RWPE2 (cell line): Measurements from ENCODE around the gene FOXP2.
"Not testable (repeated sequence)": the region's sequence is repeated elsewhere in the genome, so short reads cannot be mapped to it uniquely, and the experiment has no call there.

Experiments
- ATAC-seq: fragments of 200-7000 bp; cut with Tn5 transposase; 3 replicates; pipeline ENCODE4 v1.9.1; 2021; ENCODE audit warnings: low read depth
- DNase-seq: peaks from one replicate; pipeline ENCODE4 v3.0.0-alpha.2; 2020; ENCODE audit warnings: low spot score
- H3K27ac ChIP-seq: fragments of 450-650 bp; 2 replicates; pipeline ENCODE4 v1.5.1; 2017; ENCODE audit warnings: mild to moderate bottlenecking; ENCODE audit not compliant: poor library complexity, severe bottlenecking
- H3K27me3 ChIP-seq: fragments of 250-450 bp; sonication (Bioruptor Pico); 2 replicates; pipeline ENCODE4 v1.5.1; 2021; ENCODE audit warnings: mild to moderate bottlenecking, moderate library complexity; ENCODE audit not compliant: insufficient read depth, poor library complexity, severe bottlenecking
- H3K36me3 ChIP-seq: fragments of 250-450 bp; sonication (Bioruptor Pico); 2 replicates; pipeline ENCODE4 v1.5.1; 2020; ENCODE audit warnings: low read depth, mild to moderate bottlenecking, moderate library complexity
- H3K4me1 ChIP-seq: fragments of 250-450 bp; sonication (Bioruptor Pico); 2 replicates; pipeline ENCODE4 v1.5.1; 2021; ENCODE audit warnings: mild to moderate bottlenecking, moderate library complexity; ENCODE audit not compliant: insufficient read depth, poor library complexity, severe bottlenecking
- H3K4me3 ChIP-seq: fragments of 250-450 bp; sonication (Bioruptor Pico); 2 replicates; pipeline ENCODE4 v1.5.1; 2021; ENCODE audit warnings: mild to moderate bottlenecking, moderate library complexity; ENCODE audit not compliant: severe bottlenecking
- H3K9me3 ChIP-seq: fragments of 250-450 bp; sonication (Bioruptor Pico); 2 replicates; pipeline ENCODE4 v1.5.1; 2021; ENCODE audit warnings: mild to moderate bottlenecking, moderate library complexity; ENCODE audit not compliant: severe bottlenecking
- CTCF ChIP-seq: fragments of 450-650 bp; IDR thresholded peaks from one replicate; pipeline ENCODE4 v1.5.1; 2017; ENCODE audit warnings: mild to moderate bottlenecking, moderate library complexity; ENCODE audit not compliant: poor library complexity, severe bottlenecking

Gene FOXP2

GRCh38 chr7:114508086-114508485 is 93.5 kb downstream of the FOXP2 start:
- no peak overlapping the region for H3K4me3 ChIP-seq
- no peaks in the 10 kb centered on the region for H3K36me3 ChIP-seq
- DNase-seq (no peak), ATAC-seq (no peak)
- no peak overlapping the region for H3K27ac ChIP-seq
- H3K27me3 ChIP-seq, result no peaks in the 10 kb centered on the region
- no peaks in the 10 kb centered on the region for H3K4me1 ChIP-seq
- no peaks in the 10 kb centered on the region for H3K9me3 ChIP-seq
- TF ChIP-seq CTCF, result no peak

GRCh38 chr7:114510824-114511223 is 96.2 kb downstream of the FOXP2 start:
- not testable (repeated sequence) for H3K4me1 ChIP-seq, H3K27me3 ChIP-seq, H3K4me3 ChIP-seq, DNase-seq, H3K36me3 ChIP-seq, H3K9me3 ChIP-seq, ATAC-seq, H3K27ac ChIP-seq

GRCh38 chr7:114519240-114519639 is 104.6 kb downstream of the FOXP2 start:
- H3K9me3 ChIP-seq, result no peaks in the 10 kb centered on the region
- H3K36me3 ChIP-seq, result no peaks in the 10 kb centered on the region
- no peak overlapping the region for H3K27ac ChIP-seq
- H3K4me1 ChIP-seq, result no peaks in the 10 kb centered on the region
- no peak for DNase-seq
- H3K27me3 ChIP-seq, result no peaks in the 10 kb centered on the region
- no peak for ATAC-seq
- H3K4me3 ChIP-seq, result no peak overlapping the region
- TF ChIP-seq CTCF, result no peak

GRCh38 chr7:114522081-114522480 is 107.5 kb downstream of the FOXP2 start:
- no peak overlapping the region for H3K4me3 ChIP-seq
- no peaks in the 10 kb centered on the region for H3K27me3 ChIP-seq
- no peak overlapping the region for H3K27ac ChIP-seq
- no peaks in the 10 kb centered on the region for H3K4me1 ChIP-seq
- ATAC-seq (no peak), DNase-seq (no peak)
- no peaks in the 10 kb centered on the region for H3K9me3 ChIP-seq
- no peak for TF ChIP-seq CTCF
- no peaks in the 10 kb centered on the region for H3K36me3 ChIP-seq

GRCh38 chr7:114527589-114527988 is 113.0 kb downstream of the FOXP2 start:
- Histone ChIP-seq H3K27me3 (peaks cover 3% of the 10 kb centered on the region), H3K4me1 (no peaks in the 10 kb centered on the region), H3K36me3 (no peaks in the 10 kb centered on the region), H3K27ac (no peak overlapping the region), H3K9me3 (no peaks in the 10 kb centered on the region), H3K4me3 (no peak overlapping the region)
- DNase-seq (no peak), ATAC-seq (no peak)
- no peak for TF ChIP-seq CTCF
